Raji (cell line): ENCODE results near the gene GJD4.

Experiments used
- POLR2A ChIP-seq: IDR thresholded peaks from 2 replicates; pipeline ENCODE4 v1.6.1; 2011; ENCODE audit warnings: low read depth, low read length, control low read depth; ENCODE audit not compliant: insufficient read depth

The GJD4 gene

GRCh38 chr10:35598379-35598778 lies 6.8 kb upstream of the GJD4 start:
- TF ChIP-seq POLR2A = no peak

DNA sequence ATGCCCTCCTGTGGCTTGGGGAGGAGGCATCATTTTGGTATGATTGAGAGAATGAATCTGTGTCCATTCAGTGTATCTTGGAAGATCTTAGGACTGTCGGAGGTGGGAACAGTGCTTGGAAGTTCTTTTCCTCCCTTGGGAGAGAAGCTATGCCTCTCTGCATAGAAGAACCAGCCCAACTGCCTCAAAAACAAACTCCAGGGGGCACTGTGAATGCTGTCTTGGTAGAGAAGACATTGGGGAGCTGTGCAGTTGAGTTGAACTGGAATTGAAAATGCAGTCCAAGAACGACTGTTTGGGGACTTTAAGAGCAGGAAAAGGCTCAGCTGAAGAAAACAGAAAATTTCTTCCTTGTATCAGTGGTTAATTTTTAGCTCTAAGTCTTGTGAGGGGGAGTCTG lies 4.9 kb upstream of the GJD4 start:
- no peak for TF ChIP-seq POLR2A

DNA sequence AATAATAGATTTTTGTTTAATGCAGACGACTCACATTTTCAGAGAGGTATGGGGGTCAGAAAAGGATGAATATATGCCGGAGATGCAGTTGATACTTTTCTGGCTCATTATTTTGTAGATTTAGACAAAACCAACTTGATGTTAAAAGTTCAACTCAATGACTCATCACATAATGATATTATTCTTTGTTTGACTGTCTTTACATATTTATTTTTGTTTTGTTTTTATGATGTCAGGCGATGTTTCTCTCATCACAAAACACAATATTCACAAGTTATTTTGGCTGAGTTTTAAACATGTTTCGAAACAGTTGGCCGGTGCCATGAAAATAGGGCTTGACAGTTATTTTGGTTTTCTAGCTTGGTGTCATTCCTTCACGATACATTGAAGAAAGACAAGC lies 1.3 kb downstream of the GJD4 start:
- TF ChIP-seq POLR2A = no peak

- no peak for TF ChIP-seq POLR2A
Measured at GRCh38 chr10:35607475-35608327, 2.6 kb downstream of the GJD4 start.

GRCh38 chr10:35608328-35608672 lies 3.2 kb downstream of the GJD4 start:
- no peak for TF ChIP-seq POLR2A

DNA sequence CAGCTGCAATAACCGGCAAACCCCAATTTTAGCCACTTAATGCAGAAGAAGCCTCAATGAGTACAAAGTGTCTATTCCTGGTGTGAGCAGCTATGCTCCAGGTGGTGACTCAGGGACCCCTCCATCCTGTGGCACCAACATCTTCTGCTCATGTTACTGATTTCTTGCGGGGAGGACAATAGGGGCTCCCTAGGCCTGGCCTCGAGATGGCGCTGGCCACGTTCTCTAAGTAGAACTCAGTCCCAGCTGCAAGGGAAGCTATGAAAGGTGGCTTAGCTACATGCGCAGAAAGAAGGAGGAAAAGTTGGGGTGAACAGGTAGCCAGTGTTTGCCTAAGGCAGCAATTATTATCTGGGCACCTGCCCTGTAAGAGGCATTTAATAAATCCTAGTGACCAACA lies 6.6 kb downstream of the GJD4 start:
- no peak for TF ChIP-seq POLR2A

DNA sequence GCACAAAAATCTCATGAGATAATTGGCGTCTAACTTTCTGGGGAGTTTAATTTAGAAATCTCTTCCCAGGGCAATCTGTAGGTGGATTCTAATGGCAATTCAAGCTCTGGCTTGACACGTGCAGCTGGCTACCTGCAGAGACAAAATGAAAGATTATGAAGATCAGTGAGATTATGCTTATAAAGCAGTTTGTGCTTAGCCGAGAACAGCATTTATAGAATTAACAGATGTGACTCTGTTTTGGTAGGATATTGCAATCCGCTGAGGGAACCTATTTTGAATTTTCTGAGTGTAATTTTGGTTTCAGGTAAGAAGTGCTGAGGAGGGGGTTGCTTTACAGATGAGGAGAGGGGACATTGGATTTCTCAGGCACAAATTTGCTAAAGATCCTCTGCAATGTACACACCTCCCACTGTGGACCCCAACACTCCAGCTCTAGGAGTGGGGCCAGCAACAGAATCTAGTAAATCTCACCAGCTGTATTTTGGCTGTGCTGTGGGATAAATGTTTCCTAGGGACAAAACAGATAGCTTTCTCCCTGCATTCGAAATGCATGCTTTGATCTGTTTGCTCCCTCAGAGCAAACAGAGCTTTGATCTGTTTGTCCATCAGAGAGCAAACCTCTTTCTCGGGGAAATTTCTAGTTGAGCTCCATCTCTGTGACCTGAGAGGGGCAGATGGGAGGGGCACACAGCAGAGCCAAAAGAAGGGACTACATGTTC lies 7.4 kb downstream of the GJD4 start:
- no peak for TF ChIP-seq POLR2A

DNA sequence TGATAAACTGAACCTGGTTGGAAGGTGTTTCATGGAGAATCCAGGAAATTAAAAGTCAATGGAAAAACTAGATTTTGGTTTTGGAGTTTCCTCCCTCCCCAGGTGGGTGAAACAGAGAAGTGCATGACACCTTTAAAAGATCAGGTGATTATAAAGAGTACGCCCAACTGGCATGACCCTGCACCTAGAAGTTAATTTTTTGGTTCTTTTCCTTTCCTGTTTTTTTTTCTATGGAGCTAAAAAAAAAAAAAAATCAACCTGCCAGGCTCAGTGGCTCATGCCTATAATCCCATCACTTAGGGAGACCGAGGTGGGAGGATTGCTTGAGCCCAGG lies 7.9 kb downstream of the GJD4 start:
- TF ChIP-seq POLR2A = no peak

- no peak for TF ChIP-seq POLR2A
Measured at GRCh38 chr10:35613597-35614226, 8.6 kb downstream of the GJD4 start.

DNA sequence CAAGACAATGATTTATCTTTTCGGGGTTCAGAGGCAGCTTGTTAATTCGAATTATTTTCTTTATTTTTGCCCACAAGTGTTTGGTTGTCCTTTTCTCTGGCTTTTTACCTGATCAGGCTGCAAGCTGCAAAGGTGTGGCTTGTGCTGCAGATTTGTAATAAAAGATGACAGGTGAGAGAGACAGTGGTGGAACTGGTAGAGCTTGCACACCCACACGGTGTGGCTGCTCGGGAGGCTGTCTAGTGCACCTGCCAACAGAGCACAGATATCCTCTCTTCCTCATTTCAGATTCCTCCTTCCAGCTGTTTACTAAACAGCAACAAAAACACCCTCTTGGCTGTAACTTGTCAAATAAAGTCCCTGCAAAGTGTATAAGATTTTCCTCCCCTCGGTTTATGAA lies 9.2 kb downstream of the GJD4 start:
- no peak for TF ChIP-seq POLR2A

- TF ChIP-seq POLR2A = no peak
Measured at GRCh38 chr10:35626971-35627507, 21.9 kb downstream of the GJD4 start.

- TF ChIP-seq POLR2A = no peak
Measured at GRCh38 chr10:35631404-35631803, 26.3 kb downstream of the GJD4 start.

DNA sequence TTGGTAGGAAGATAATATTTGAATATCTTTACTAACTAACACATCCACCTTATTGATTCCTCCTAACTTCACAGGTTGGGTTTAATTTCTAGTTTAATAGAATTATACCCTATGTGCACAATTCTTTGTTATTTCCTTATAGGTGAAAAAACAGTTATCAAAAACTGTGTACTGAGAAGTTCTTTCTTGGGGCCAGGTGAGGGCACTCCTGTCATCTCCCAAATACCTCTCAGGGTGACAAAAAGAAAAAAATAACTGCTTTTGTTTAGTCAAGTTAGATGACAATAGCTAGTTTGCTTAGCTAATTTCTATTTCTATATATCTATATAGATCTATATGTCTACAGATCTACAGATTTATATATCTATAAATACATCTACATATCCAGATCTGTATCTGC lies 26.9 kb downstream of the GJD4 start:
- TF ChIP-seq POLR2A = no peak

DNA sequence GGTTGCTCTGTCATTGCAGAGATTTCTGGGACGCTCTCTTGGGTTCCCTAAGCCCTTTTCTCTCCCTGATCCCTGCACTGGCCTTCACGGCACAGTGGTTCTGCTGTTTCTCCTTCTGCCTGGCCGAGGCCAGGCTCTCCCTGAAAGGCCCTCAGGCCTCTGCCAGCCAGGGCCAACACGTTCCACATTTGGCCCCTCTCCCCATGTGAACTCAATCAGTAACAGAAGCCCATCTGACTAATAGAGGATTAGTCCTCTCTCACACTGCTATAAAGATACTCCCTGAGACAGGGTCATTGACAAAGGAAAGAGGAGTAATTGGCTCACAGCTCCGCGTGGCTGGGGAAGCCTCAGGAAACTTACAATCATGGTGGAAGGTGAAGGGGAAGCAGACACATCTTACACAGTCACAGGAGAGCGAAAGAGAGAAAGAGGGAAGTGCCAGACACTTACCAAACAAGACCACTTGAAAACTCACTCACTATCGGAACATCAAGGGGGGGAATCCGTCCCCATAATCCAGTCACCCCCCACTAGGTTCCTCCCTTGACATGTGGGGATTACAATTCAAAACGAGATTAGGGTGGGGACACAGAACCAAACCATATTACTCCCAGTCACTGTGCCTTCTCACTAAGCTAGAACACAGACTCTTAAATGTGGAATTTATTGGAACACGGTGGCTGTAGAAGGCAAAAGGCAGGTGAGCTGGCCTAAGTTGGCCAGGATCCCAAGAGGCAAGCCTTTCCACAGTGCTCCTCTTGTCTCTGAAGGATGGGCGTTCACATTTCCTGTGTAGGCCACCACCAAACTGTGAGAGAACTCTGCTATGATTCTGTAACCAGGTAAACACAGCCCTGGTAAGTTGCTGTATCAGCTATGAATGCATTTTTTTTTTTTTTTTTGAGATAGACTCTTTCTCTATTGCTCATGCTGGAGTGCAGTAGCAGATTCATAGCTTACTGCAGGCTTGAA lies 28.2 kb downstream of the GJD4 start:
- TF ChIP-seq POLR2A = no peak

DNA sequence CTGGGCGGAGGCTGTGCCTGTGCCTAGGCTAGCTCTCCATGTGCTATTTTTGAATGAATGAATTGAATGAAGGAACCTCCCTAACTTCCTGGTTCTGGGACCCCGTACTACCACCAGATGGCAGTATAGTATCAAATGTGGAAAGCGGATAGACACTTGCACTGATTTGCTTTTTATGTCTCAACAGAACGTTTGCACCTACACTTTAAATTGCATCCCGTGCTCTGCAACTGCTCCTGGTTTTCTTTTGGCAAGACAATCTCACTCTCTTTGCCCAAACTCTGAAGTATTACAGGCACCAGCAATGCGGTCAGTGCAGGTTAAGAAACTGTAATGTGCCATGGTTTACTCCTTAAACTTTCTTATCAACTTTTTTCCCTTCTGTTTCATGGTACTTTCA lies 30.4 kb downstream of the GJD4 start:
- no peak for TF ChIP-seq POLR2A
